GM21447 (cell line): ENCODE results near the gene TUT7.
"Not testable (repeated sequence)": the region's sequence is repeated elsewhere in the genome, so short reads cannot be mapped to it uniquely, and the experiment has no call there.

Experiments
- ATAC-seq: cut with Tn5 transposase; IDR thresholded peaks from one replicate; pipeline ENCODE4 v1.9.1; 2021; ENCODE audit not compliant: unreplicated experiment

The TUT7 gene

GRCh38 chr9:86350006-86350760 lies 4.0 kb downstream of the TUT7 start:
- peak; percentile 36 for ATAC-seq

GRCh38 chr9:86349271-86349670 lies 4.9 kb downstream of the TUT7 start:
- ATAC-seq: no peak

DNA sequence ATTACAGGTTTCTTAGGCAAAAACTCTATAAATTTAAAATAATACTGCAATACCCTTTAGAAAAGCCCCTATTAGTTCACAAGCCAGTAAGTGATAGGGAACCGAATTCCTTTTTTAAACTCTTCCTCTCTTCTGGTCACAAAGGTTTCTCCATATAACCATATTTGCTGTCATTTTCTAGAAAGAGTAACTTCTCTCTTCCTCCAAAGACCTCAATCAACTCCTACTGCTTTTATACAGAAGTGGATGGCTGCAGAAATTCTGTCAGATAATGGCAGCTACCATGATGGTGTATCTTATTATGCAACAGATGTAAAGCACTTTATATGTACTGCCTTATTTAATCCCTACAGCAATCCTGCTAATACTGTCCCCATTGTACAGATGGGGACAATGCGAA lies 6.2 kb downstream of the TUT7 start:
- no peak for ATAC-seq

- no peak for ATAC-seq
Observed at GRCh38 chr9:86344818-86345217, 9.4 kb downstream of the TUT7 start.

DNA sequence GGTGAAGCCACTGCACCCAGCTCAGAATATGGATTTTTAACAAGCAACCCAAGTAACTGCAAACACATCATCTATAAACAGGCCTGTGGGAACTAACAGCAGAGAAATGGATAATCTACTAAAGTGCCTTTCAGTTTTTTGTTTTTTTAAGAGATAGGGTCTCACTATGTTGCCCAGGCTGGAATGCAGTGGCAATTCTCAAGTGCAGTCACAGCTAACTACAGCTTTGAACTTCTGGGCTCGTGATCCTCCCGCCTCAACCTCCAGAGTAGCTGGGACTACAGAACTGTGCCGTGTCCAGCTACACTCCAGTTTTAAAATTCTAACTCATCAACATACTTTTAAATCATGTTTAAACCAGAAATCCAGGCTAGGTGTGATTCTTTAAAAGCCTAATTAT lies 11.9 kb downstream of the TUT7 start:
- no peak for ATAC-seq

GRCh38 chr9:86341007-86341491 lies 13.2 kb downstream of the TUT7 start:
- no peak for ATAC-seq

DNA sequence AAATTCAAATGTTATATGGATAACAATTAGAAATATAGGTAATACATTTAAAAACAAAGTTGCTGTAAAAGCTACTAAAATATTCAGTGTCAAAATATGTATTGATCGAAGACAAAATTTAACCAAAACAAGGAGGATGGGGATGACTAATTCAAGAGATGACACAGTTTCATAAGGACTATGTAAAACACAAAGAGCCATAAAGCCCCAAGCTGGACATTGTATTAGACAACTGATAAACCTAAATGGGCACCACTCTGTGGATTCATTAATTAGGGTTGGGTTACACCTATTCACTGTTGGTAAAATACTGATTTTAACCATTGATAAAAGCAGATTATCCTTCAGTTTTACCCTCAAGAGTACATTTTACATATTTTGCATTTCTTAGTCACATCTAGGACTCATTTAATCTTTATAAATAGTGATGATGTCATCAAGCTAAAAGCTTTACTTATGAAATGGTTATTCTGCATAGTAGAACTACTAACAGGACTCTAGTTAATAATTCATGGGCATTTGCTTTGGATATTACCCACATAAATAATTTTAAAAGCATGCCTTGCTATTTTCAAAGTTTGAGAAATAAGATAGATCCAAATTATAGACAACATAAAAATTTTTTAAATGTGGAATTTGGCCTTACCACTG lies 13.7 kb downstream of the TUT7 start:
- no peak for ATAC-seq

GRCh38 chr9:86337469-86338108 lies 16.6 kb downstream of the TUT7 start:
- ATAC-seq: no peak

DNA sequence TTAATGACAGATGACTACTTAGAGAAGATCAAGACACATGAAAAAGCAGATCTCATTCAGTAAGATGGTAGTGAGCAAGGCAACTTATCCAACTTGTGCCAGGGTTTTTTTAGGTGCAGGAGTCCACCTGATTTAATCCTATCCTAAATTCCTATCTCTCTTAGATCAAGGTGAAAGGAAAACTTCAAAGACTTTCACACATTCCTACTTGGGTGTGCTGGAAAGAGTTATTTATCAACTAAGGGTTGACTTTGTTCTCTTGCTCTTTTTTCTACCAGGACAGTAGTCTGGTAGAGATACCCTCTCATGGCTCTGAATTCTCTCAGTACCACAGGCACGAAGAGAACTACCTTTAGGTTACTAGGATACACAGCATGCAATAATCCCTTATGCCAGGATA lies 18.2 kb downstream of the TUT7 start:
- ATAC-seq: no peak

DNA sequence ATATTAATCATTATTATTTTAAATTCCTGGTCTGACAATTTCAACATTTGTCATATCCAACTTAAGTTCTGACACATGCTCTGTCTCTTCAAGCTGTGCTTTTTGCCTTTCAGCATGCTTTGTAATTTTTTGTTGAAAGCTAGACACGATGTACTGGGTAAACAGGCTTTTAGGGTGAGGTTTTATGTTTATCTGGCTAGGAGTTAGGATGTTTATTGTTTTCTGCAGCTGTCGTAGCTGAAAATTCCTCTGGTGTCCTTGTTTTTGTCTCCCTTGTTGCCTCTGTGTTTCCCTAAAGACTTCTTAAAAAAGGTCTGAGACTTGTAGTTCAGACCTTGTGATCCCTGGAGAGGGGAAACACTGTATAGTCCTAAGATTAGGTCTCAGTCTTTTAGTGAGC lies 20.6 kb downstream of the TUT7 start:
- no peak for ATAC-seq

GRCh38 chr9:86330186-86330585 lies 24.0 kb downstream of the TUT7 start:
- no peak for ATAC-seq

- ATAC-seq: no peak
Observed at GRCh38 chr9:86329649-86330048, 24.6 kb downstream of the TUT7 start.

GRCh38 chr9:86328156-86328555 lies 26.1 kb downstream of the TUT7 start:
- no peak for ATAC-seq

GRCh38 chr9:86326536-86326935 lies 27.7 kb downstream of the TUT7 start:
- no peak for ATAC-seq

- ATAC-seq: no peak
Observed at GRCh38 chr9:86324901-86325300, 29.3 kb downstream of the TUT7 start.

DNA sequence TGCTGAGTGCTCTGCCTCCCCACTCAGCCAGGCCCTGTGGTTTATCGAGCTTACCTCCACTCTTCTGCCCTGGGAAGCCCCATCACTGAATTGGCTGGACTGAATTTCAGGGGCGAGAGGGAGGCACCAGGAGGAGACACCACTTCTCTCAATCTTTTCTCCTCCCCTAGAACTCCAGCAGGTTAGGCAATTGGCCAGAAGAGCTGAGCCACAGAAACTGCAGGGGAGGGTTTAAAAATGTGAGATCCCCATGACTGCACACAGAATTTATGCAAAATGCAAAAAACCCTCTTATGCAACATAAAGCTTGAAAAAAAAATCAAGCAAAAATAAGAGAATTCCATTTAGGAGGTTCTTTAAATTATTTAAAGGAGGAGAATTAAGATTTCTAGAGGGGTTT lies 29.9 kb downstream of the TUT7 start:
- no peak for ATAC-seq

GRCh38 chr9:86322973-86323644 lies 31.1 kb downstream of the TUT7 start:
- no peak for ATAC-seq

DNA sequence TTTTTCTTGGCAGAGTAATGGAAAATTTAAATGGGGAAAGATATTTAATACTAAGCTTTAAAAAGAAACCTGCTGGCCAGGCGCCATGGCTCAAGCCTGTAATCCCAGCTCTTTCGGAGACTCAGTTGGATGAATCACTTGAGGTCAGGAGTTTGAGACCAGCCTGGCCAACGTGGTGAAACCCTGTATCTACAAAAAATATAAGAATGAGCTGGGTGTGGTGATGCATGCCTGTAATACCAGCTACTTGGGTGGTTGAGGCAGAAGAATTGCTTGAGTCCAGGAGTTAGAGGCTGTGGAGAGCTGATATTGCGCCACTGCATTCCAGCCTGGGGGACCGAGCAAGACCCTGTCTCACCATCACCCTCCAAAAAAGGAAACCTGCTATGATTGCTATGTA lies 32.8 kb downstream of the TUT7 start:
- no peak for ATAC-seq

DNA sequence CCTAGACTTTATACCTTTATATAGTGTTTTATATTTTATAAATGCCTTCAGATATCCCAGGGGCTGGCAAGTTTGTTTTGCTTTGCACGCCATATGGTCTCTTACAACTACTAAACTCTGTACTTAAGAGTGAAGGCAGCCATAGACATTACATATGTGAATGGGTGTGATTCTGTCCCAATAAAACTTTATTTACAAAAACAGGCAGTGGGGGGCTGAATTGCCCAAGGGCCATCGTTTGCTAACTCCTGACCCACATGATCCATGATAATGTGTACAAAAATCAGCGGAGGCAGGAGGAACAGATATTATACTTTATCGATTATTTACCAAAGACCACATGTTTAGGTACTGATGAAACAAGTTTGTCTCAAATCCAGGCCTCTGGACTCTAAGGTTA lies 36.0 kb downstream of the TUT7 start:
- ATAC-seq: no peak

DNA sequence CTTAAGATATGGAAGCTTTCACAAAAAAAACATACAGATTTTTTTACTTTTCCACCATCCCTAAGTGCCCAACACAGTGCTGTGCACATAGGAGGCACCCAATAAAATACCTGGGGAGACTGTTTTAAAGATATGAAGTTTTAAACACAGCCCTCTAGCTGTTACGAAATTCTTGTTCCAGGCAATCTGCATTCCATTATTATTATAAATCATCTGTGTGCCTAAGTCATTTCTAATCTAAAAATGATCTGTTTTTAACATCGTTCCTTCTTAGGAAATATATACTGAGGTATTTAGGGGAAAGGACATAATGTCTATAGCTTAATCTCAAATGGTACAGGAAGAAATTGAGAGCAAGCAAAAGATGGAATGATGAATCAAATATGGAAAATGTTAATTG lies 39.1 kb downstream of the TUT7 start:
- no peak for ATAC-seq

DNA sequence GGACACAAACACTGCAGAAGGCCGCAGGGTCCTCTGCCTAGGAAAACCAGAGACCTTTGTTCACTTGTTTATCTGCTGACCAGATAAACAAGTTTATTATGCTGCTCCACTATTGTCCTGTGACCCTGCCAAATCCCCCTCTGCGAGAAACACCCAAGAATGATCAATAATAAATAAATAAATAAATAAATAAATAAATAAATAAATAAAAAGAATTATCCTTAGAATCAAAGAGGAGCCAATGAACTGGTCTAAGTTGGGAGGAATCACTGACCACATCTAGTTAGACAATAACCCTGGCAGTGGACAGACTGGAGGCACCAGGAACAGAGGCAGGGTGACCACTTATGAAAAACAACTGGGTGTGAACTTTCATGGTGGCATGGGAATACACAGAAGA lies 41.3 kb downstream of the TUT7 start:
- ATAC-seq: not testable (repeated sequence)

- ATAC-seq: no peak
Observed at GRCh38 chr9:86308687-86309086, 45.5 kb downstream of the TUT7 start.
